ENCODE data around the gene SECISBP2.

SECISBP2 gene

GRCh38 chr9:89375191-89375760 is 57.0 kb downstream of the SECISBP2 start:
- H3K4me1 ChIP-seq (ENCODE audit: control insufficient read depth, insufficient read depth, low read length), result no peaks in the 10 kb centered on the region
- H3K9me3 ChIP-seq (ENCODE audit: control insufficient read depth, insufficient read depth, low read depth, low read length), result no peaks in the 10 kb centered on the region
- POLR2A ChIA-PET, result no interaction called here
- H3K36me3 ChIP-seq (ENCODE audit: control insufficient read depth in 2 of 2, insufficient read depth in 1 of 2, low read length in 2 of 2), result peaks cover 0 to 26% of the 10 kb centered on the region in 2 experiments; a peak in 2 of 3 replicates
- H3K27ac ChIP-seq (ENCODE audit: extremely low read depth, low read depth, low read length), result 0 out of 2 replicates have a peak overlapping the region, but pooled peaks have one; percentile 24
- no peak overlapping the region for H3K4me3 ChIP-seq (ENCODE audit: low read depth, low read length)
- TF ChIP-seq ZNF274 (IDR thresholded peaks at IDR 0.05; ENCODE audit: low read length), result no peak
- TF ChIP-seq ZNF274 (tag by site-specific recombination; IDR thresholded peaks at IDR 0.05; ENCODE audit: borderline replicate concordance), result no peak
- no peak for TF ChIP-seq ZBTB17 (tag by site-specific recombination; IDR thresholded peaks at IDR 0.05)
- TF ChIP-seq ZNF366 (tag by site-specific recombination; conservative IDR thresholded peaks at IDR 0.05), result no peak
- TF ChIP-seq ZSCAN18 (tag by site-specific recombination; IDR thresholded peaks at IDR 0.05), result no peak
- no peak for TF ChIP-seq PRDM1 (tag by site-specific recombination; IDR thresholded peaks at IDR 0.05)
- TF ChIP-seq ZNF211 (tag by site-specific recombination; IDR thresholded peaks at IDR 0.05; ENCODE audit: low read depth), result no peak
- no peak for TF ChIP-seq RBAK (tag by site-specific recombination; IDR thresholded peaks at IDR 0.05)
- TF ChIP-seq ZNF121 (tag by site-specific recombination; IDR thresholded peaks at IDR 0.05), result 0 out of 2 replicates have a peak, but pooled peaks have one; percentile 3
- TF ChIP-seq FEZF1 (tag by site-specific recombination; IDR thresholded peaks at IDR 0.05), result peak; percentile 52
- TF ChIP-seq ZNF837 (tag by site-specific recombination; IDR thresholded peaks at IDR 0.05), result no peak
- TF ChIP-seq ZNF19 (tag by site-specific recombination; IDR thresholded peaks at IDR 0.05; ENCODE audit: low read depth), result no peak
- no peak for TF ChIP-seq ZNF114 (tag by site-specific recombination; IDR thresholded peaks at IDR 0.05)
- CTCF ChIA-PET, result interaction anchor here (1.2 kb wide), 1 partner anchor 174 kb away, joined by 5 read pairs; no protein-coding TSS in a partner anchor

- no peaks in the 10 kb centered on the region for H3K9me3 ChIP-seq (ENCODE audit: control insufficient read depth, insufficient read depth, low read depth, low read length)
- H3K4me3 ChIP-seq (ENCODE audit: low read depth, low read length), result no peak overlapping the region
- H3K27ac ChIP-seq (ENCODE audit: extremely low read depth, low read depth, low read length), result no peak overlapping the region
- H3K4me1 ChIP-seq (ENCODE audit: control insufficient read depth, insufficient read depth, low read length), result no peaks in the 10 kb centered on the region
- H3K36me3 ChIP-seq (ENCODE audit: control insufficient read depth in 2 of 2, insufficient read depth in 1 of 2, low read length in 2 of 2), result peaks cover 0 to 36% of the 10 kb centered on the region in 2 experiments; a peak in 2 of 3 replicates
- ChIA-PET CTCF (interaction anchor here (0.6 kb wide), 1 partner anchor 45 kb away, joined by 4 read pairs; no protein-coding TSS in a partner anchor), POLR2A (no interaction called here)
- TF ChIP-seq ZNF280D (tag by site-specific recombination; IDR thresholded peaks at IDR 0.05) (no peak), ZNF404 (tag by site-specific recombination; IDR thresholded peaks at IDR 0.05) (no peak), KLF1 (tag by site-specific recombination; IDR thresholded peaks at IDR 0.05) (no peak), GLI4 (tag by site-specific recombination; IDR thresholded peaks at IDR 0.05) (no peak), ZNF513 (tag by site-specific recombination; IDR thresholded peaks at IDR 0.05) (no peak), ZNF692 (tag by site-specific recombination; IDR thresholded peaks at IDR 0.05) (no peak), ZNF433 (tag by site-specific recombination; IDR thresholded peaks at IDR 0.05; ENCODE audit: low read depth) (no peak), WT1 (tag by site-specific recombination; IDR thresholded peaks at IDR 0.05) (no peak), ZNF670 (tag by site-specific recombination; IDR thresholded peaks at IDR 0.05; ENCODE audit: low read depth) (no peak), BCL6B (tag by site-specific recombination; IDR thresholded peaks at IDR 0.05) (no peak), ZNF121 (tag by site-specific recombination; IDR thresholded peaks at IDR 0.05) (no peak)
Observed at GRCh38 chr9:89376286-89376685, 58.0 kb downstream of the SECISBP2 start.
